GM18517 (cell line): Measurements from ENCODE around the gene BLOC1S4.
A peak's percentile ranks its signal among the peaks of the same experiment; 100 is the strongest.
"Not testable (repeated sequence)": the region's sequence is repeated elsewhere in the genome, so short reads cannot be mapped to it uniquely, and the experiment has no call there.

Experiments
- ATAC-seq: cut with Tn5 transposase; IDR thresholded peaks from one replicate; pipeline ENCODE4 v1.9.1; 2021; ENCODE audit warnings: mild to moderate bottlenecking, moderate library complexity; ENCODE audit not compliant: unreplicated experiment

The BLOC1S4 gene

DNA sequence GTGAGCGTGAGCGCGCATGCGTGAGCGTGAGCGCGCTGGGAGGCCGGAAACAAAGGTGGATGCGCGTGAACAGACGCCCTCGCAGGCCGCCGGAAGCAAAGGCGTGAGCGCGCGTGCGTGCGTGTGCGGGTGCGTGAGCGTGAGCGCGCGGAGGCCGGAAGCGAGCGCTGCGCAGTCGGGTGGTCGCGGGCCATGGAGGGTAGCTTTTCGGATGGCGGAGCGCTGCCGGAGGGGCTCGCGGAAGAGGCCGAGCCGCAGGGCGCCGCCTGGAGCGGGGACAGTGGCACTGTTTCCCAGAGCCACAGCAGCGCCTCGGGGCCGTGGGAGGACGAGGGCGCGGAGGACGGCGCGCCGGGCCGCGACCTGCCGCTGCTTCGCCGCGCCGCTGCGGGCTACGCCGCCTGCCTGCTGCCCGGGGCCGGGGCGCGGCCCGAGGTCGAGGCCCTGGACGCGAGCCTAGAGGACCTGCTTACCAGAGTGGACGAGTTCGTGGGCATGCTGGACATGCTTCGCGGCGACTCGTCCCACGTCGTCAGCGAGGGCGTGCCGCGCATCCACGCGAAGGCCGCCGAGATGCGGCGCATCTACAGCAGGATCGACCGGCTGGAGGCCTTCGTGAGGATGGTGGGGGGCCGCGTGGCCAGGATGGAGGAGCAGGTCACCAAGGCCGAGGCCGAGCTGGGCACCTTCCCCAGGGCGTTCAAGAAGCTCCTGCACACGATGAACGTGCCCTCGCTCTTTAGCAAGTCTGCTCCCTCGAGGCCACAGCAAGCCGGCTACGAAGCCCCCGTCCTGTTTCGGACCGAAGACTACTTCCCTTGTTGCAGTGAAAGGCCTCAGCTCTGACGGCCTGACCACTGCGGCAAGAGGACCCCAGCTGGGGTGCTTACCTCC, at the start of gene BLOC1S4:
Gene BLOC1S4, plus strand, starts transcription at position 157 of the 894 bp plus-strand sequence. Its CDS starts 36 bp downstream, at position 193.
- peak; percentile 84 for ATAC-seq

GRCh38 chr4:6668391-6668790, 47.6 kb upstream of the BLOC1S4 start:
- no peak for ATAC-seq

GRCh38 chr4:6671648-6672047, 44.3 kb upstream of the BLOC1S4 start:
- ATAC-seq, result no peak

DNA sequence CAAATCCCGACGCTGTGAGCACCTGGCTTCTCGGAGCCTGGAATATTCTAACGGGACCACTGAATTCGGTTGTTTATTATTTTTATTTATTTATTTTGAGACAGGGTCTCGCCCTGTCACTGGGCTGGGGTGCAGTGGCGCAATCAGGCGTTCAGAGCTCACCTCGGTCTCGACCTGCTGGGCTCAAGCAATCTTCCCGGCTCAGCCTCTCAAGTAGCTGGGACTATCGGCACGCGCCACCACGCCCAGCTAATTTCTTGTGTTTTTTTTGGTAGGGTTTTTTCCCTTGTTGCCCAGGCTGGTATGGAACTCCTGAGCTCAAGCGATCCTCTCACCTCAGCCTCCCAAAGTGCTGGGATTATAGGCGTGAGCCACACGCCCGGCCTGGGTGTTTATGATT, 43.8 kb upstream of the BLOC1S4 start:
- no peak for ATAC-seq

DNA sequence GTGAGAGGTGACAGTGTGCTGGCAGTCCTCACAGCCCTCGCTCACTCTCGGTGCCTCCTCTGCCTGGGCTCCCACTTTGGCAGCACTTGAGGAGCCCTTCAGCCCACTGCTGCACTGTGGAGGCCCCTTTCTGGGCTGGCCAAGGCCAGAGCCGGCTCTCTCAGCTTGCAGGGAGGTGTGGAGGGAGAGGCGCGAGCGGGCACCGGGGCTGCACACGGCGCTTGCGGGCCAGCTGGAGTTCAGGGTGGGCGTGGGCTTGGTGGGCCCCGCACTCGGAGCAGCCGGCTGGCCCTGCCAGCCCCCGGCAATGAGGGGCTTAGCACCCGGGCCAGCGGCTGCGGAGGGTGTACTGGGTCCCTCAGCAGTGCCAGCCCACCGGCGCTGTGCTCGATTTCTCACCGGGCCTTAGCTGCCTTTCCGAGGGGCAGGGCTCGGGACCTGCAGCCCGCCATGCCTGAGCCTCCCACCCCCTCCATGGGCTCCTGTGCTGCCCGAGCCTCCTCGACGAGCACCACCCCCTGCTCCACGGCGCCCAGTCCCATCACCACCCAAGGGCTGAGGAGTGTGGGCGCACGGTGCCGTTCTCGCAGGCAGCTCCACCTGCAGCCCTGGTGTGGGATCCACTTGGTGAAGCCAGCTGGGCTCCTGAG, 43.3 kb upstream of the BLOC1S4 start:
- not testable (repeated sequence) for ATAC-seq

- not testable (repeated sequence) for ATAC-seq
Measured at GRCh38 chr4:6673191-6673659, 42.7 kb upstream of the BLOC1S4 start.

GRCh38 chr4:6673660-6674499, 42.1 kb upstream of the BLOC1S4 start:
- peak; percentile 78 for ATAC-seq

DNA sequence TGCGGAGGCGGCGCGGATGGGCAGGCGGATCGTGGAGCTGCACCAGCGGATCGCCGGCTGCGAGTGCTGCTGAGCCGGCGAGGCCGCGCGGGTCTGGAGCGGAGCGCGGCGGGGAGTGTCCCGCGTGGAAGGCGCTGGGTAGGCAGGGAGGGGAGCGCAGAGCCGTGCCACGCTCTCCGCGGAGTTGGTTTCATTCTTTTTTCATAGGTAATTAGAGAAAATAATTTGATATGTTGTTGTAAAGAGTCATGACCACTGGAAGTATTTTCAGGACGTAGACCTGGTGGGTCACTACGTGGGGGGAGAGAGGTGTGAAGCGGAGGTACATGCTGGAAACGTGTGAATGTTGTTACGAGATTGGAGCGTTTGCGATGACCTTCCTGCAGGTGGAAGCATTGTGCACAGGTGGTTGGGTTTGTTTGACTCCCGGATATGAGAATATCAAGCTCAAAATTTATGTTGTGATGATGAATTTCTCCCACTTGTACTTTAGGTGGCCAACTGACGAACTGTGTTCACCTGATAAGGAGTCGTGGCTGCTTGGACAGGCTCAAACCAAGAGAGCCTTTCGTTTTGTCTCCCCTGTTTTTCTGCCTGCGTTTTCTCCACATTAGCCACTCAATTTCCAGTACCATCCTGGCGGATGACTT, 41.3 kb upstream of the BLOC1S4 start:
- ATAC-seq, result peak; percentile 49

- no peak for ATAC-seq
Measured at GRCh38 chr4:6676722-6677558, 39.0 kb upstream of the BLOC1S4 start.

DNA sequence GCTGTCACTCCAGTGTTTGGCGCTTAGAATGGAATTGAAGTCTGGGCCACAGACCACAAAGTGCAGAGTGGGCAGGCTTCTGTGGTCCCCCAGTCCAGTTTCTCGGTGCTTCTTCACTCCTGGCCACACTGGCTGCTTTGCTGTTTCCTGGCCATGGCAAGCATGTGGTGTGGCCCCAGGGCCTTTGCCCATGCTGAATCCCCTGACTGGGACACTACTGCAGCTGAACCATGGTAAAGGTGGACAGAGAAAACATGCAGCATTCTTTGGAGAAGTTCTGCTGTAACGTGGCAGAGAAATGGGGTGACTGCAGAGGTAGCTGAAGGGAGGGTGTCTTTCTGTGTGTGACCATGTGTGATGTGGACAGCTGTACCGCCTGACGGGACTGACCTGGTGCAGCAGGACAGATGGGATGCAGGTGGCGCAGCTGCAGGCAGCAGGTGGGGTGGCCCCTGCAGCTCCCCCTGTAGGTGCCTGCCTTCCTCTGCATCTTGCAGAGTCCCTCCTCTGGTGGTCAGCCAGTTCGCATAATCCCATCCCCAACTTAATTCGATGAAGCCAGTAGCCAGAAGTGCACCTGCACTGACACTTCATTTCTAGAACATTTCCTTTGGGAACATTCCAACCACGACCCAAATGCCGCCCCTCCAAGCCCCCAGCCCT, 35.5 kb upstream of the BLOC1S4 start:
- no peak for ATAC-seq

- no peak for ATAC-seq
Measured at GRCh38 chr4:6681191-6681590, 34.8 kb upstream of the BLOC1S4 start.

- no peak for ATAC-seq
Measured at GRCh38 chr4:6682862-6683590, 32.9 kb upstream of the BLOC1S4 start.

DNA sequence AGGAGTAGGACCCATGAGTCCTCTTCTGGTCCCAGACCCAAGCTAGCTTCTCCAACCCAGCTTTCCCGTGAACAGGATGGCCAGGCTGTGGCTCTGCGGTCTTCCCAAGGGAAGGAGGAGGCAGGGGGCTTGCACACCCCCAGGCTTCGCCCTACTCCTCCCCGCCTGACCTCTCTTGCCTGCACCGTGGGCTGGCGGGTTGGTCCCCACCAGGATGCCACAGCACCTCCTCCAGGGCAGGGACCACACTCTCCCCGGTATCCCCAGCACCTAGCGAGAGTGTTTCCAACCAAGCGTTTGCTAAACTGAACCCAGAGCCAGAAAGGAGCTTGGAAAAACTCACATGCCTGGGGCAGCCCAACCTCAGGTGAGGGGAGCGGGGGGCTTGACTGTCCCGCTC, 31.3 kb upstream of the BLOC1S4 start:
- ATAC-seq, result no peak

- ATAC-seq, result no peak
Measured at GRCh38 chr4:6686104-6686787, 29.7 kb upstream of the BLOC1S4 start.

DNA sequence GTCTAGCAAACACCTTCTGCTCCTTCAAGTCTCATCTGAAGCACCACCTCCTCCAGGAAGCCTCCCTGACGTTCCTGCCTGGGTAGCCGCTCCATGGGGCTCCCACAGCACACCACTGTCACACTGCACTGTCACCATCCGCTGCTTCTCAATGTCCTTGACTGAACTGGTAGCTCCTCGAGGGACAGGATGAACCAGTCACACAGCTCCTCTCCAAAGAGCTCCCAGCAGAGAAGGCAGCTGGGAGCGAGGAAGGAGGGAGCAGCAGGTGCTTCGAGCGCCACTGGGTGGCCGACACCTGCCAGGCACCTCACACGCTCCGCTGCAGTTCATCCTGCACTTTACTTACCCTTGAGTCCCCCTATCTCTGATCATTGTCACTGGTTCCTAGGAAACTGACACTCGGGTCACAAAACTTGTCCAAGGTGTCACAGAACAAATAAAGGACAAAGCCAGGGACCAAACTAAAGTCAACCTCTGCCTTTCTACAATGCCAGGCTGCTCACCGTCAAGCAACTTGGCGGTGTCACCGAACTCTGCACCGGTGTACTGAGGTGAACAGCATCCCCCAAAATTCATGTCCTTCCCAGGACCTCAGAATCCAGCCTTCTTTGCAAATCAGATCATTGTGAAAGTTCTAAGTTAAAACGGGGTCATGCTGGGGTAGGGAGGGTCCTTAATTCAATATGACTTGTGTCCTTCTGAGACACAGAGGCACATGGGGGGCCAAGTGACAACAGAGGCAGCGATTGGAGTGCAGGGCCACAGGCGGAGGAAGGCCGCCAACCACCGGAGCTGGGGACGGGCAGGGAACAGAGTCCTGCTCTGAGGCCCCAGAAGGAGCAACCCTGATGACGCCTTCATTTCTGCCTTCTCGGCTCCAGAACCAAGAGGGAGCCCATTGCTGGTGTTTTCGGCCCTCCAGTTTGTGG, 27.8 kb upstream of the BLOC1S4 start:
- no peak for ATAC-seq

DNA sequence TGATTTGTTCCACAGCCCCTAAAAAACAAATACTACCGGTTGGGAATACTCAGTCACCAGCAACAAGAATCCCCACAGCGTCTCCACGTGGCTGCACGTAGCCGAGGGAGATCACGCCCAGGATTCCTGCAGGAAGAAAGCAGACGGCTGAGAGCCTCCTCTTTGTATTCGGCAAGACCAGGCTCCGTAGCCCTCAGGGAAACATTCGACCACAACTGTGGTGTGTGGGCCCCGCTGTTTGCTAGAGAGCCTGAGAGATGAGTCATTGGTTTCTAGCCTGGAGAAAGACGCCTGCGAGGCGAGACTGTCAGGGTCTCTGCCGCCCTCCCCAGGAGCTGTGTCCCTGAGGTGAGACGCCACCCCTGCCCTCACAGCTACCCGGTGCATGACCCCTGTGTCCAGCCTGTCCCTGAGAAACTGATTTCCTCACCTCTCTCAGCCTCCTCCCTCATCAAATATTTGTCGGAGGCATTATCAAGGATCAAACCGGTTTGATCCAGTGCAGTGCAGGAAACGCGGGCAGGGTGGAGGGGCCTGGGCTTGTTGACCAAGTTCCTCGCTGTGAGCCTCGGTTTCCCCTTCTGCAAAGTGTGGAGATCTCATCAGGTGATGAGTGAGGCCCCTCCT, 27.0 kb upstream of the BLOC1S4 start:
- ATAC-seq, result peak; percentile 84
